Measurements from ENCODE around the gene HMGCS2.
A peak's percentile ranks its signal among the peaks of the same experiment; 100 is the strongest.

HMGCS2 gene

GRCh38 chr1:119762953-119763352 lies 5.8 kb downstream of the HMGCS2 start:
- DNase-seq (ENCODE audit: low read depth) = no peak

GRCh38 chr1:119762409-119762808 lies 6.3 kb downstream of the HMGCS2 start:
- no peak for DNase-seq (ENCODE audit: low read depth)

- no peak for DNase-seq (ENCODE audit: low read depth)
These were observed 10.1 kb downstream of the HMGCS2 start for GRCh38 chr1:119758584-119758983.

- DNase-seq (ENCODE audit: low read depth) = no peak
These were observed 16.1 kb downstream of the HMGCS2 start for GRCh38 chr1:119752592-119752991.

- no peak for DNase-seq (ENCODE audit: low read depth)
These were observed 20.7 kb downstream of the HMGCS2 start for GRCh38 chr1:119748040-119748439.

GRCh38 chr1:119747451-119747850 lies 21.3 kb downstream of the HMGCS2 start:
- DNase-seq (ENCODE audit: low read depth) = no peak

GRCh38 chr1:119745034-119745433 lies 23.7 kb downstream of the HMGCS2 start:
- DNase-seq (ENCODE audit: low read depth) = no peak

GRCh38 chr1:119744598-119744942 lies 24.1 kb downstream of the HMGCS2 start:
- DNase-seq (ENCODE audit: low read depth) = no peak

GRCh38 chr1:119743776-119744597 lies 24.7 kb downstream of the HMGCS2 start:
- peak; percentile 15 for DNase-seq (ENCODE audit: low read depth)

GRCh38 chr1:119743308-119743707 lies 25.4 kb downstream of the HMGCS2 start:
- no peak for DNase-seq (ENCODE audit: low read depth)

GRCh38 chr1:119742677-119743076 lies 26.0 kb downstream of the HMGCS2 start:
- no peak for DNase-seq (ENCODE audit: low read depth)

GRCh38 chr1:119742202-119742601 lies 26.5 kb downstream of the HMGCS2 start:
- DNase-seq (ENCODE audit: low read depth) = no peak

- DNase-seq (ENCODE audit: low read depth) = no peak
These were observed 27.6 kb downstream of the HMGCS2 start for GRCh38 chr1:119740896-119741780.

GRCh38 chr1:119740261-119740660 lies 28.4 kb downstream of the HMGCS2 start:
- no peak for DNase-seq (ENCODE audit: low read depth)

GRCh38 chr1:119739150-119739549 lies 29.6 kb downstream of the HMGCS2 start:
- no peak for DNase-seq (ENCODE audit: low read depth)

- DNase-seq (ENCODE audit: low read depth) = no peak
These were observed 30.5 kb downstream of the HMGCS2 start for GRCh38 chr1:119738100-119738720.

- no peak for DNase-seq (ENCODE audit: low read depth)
These were observed 31.5 kb downstream of the HMGCS2 start for GRCh38 chr1:119737040-119737682.

GRCh38 chr1:119736649-119737039 lies 32.1 kb downstream of the HMGCS2 start:
- no peak for DNase-seq (ENCODE audit: low read depth)

GRCh38 chr1:119735217-119735616 lies 33.5 kb downstream of the HMGCS2 start:
- no peak for DNase-seq (ENCODE audit: low read depth)

GRCh38 chr1:119733754-119734153 lies 35.0 kb downstream of the HMGCS2 start:
- no peak for DNase-seq (ENCODE audit: low read depth)

- no peak for DNase-seq (ENCODE audit: low read depth)
These were observed 36.1 kb downstream of the HMGCS2 start for GRCh38 chr1:119732465-119733168.

Measured in HS-27A (cell line).